H1 (cell line): ENCODE data around the gene TRIM43. TPM values are rescaled to one million over a fixed set of nuclear protein-coding genes. Genes with fewer than 3 reads are reported as not detected.
"Not testable (repeated sequence)": the region's sequence is repeated elsewhere in the genome, so short reads cannot be mapped to it uniquely, and the experiment has no call there.

ENCODE experiments used
- CTCF ChIA-PET: fragments of 300-600 bp; sonication (Branson Sonifier 250); formaldehyde crosslinking; loops from one replicate; lab custom pipeline; 2021; ENCODE audit not compliant: partially characterized antibody; lab: Charles Lee
- POLR2A ChIA-PET: fragments of 300-600 bp; sonication (Branson Sonifier 250); formaldehyde crosslinking; loops from one replicate; lab custom pipeline; 2021; ENCODE audit warnings: inconsistent platforms; ENCODE audit not compliant: partially characterized antibody; lab: Charles Lee
- DNase-seq, 2 experiments: peaks; one replicate each; pipeline versions ENCODE4 v3.0.0 to v3.0.0-alpha.2; 2010 to 2022; ENCODE audit warnings: low spot score in 2 of 2, low read depth in 1 of 2, mixed read lengths in 1 of 2
- FAIRE-seq: peaks from 2 replicates; lab custom pipeline; 2011; peaks lifted over from hg19 to GRCh38; lab: Jason Lieb, UNC
- H2AFZ ChIP-seq: 2 replicates; pipeline ENCODE4 v1.8.1; 2012; ENCODE audit warnings: low read length, inconsistent platforms
- H2AK5ac ChIP-seq: 2 replicates; pipeline ENCODE4 v1.6.1; 2013; ENCODE audit warnings: low read depth, low read length
- H2BK120ac ChIP-seq: replicated peaks from 2 replicates; pipeline ENCODE3; 2013; ENCODE audit warnings: low read depth, low read length, inconsistent platforms
- H2BK12ac ChIP-seq: 2 replicates; pipeline ENCODE4 v1.6.1; 2013; ENCODE audit warnings: low read depth, low read length
- H2BK15ac ChIP-seq: 2 replicates; pipeline ENCODE4 v1.6.1; 2013; ENCODE audit warnings: low read length
- H2BK20ac ChIP-seq: 2 replicates; pipeline ENCODE4 v1.6.1; 2013; ENCODE audit warnings: low read length
- H2BK5ac ChIP-seq: 2 replicates; pipeline ENCODE4 v1.6.1; 2013; ENCODE audit warnings: low read depth, low read length
- H3K14ac ChIP-seq: 2 replicates; pipeline ENCODE4 v1.6.1; 2013; ENCODE audit warnings: inconsistent platforms; ENCODE audit not compliant: insufficient read length
- H3K18ac ChIP-seq: 2 replicates; pipeline ENCODE4 v1.6.1; 2013; ENCODE audit warnings: low read length; ENCODE audit errors: extremely low read depth
- H3K23ac ChIP-seq: 2 replicates; pipeline ENCODE4 v1.6.1; 2013; ENCODE audit warnings: inconsistent platforms; ENCODE audit not compliant: insufficient read length
- H3K23me2 ChIP-seq: 2 replicates; pipeline ENCODE4 v1.6.1; 2013; ENCODE audit warnings: low read depth, low read length
- H3K27ac ChIP-seq: 2 replicates; pipeline ENCODE4 v1.6.1; 2011; ENCODE audit warnings: low read depth, low read length, inconsistent platforms
- H3K27me3 ChIP-seq, 4 experiments: replicated peaks in 1 of 4; 1 replicate in 1 of 4; 2 replicates in 3 of 4; pipeline versions ENCODE4 v1.6.1 to v1.8.1; 2011 to 2013; ENCODE audit warnings: low read length in 3 of 4, mild to moderate bottlenecking in 3 of 4, inconsistent platforms in 2 of 4, mixed read lengths in 2 of 4, moderate library complexity in 1 of 4; ENCODE audit not compliant: control insufficient read depth in 3 of 4, insufficient read depth in 3 of 4; ENCODE audit errors: extremely low read depth in 1 of 4
- H3K36me3 ChIP-seq, 4 experiments: 2 replicates each; pipeline versions ENCODE4 v1.6.1 to v1.8.1; 2011 to 2013; ENCODE audit warnings: mild to moderate bottlenecking in 4 of 4, low read length in 3 of 4, moderate library complexity in 2 of 4, control low read depth in 1 of 4, inconsistent platforms in 1 of 4; ENCODE audit not compliant: insufficient read depth in 4 of 4, control insufficient read depth in 2 of 4
- H3K4ac ChIP-seq: replicated peaks from 2 replicates; pipeline ENCODE3; 2013; ENCODE audit warnings: low read length, low read depth, mixed read lengths, inconsistent platforms; ENCODE audit not compliant: insufficient read length
- H3K4me1 ChIP-seq, 4 experiments: replicated peaks in 1 of 4; 1 replicate in 1 of 4; 2 replicates in 3 of 4; pipeline versions ENCODE4 v1.6.1 to v1.8.1; 2011 to 2013; ENCODE audit warnings: low read length in 3 of 4, inconsistent platforms in 2 of 4, mixed read lengths in 1 of 4; ENCODE audit not compliant: insufficient read depth in 4 of 4, control insufficient read depth in 3 of 4
- H3K4me2 ChIP-seq, 2 experiments: 2 replicates each; pipeline versions ENCODE4 v1.6.1 to v1.8.1; 2011 to 2013; ENCODE audit warnings: low read depth in 2 of 2, low read length in 2 of 2, control low read depth in 1 of 2, inconsistent platforms in 1 of 2, mild to moderate bottlenecking in 1 of 2; ENCODE audit not compliant: insufficient read depth in 1 of 2
- H3K4me3 ChIP-seq, 4 experiments: fragments of 200-600, 300-600 bp in 1 of 4; sonication (generic), shearing (Covaris generic), sonication (Bioruptor Twin) in 1 of 4; 2 replicates each; pipeline versions ENCODE4 v1.5.1 to v1.8.1; 2011 to 2016; ENCODE audit warnings: low read length in 4 of 4, low read depth in 3 of 4, control low read depth in 2 of 4, inconsistent platforms in 2 of 4, mild to moderate bottlenecking in 2 of 4, mixed read lengths in 1 of 4, moderate library complexity in 1 of 4; ENCODE audit not compliant: insufficient read depth in 2 of 4; ENCODE audit errors: extremely low read depth in 1 of 4
- H3K56ac ChIP-seq: replicated peaks from 2 replicates; pipeline ENCODE3; 2013; ENCODE audit warnings: low read depth, mild to moderate bottlenecking, mixed read lengths, low read length, inconsistent platforms; ENCODE audit not compliant: insufficient read length
- H3K79me1 ChIP-seq: 2 replicates; pipeline ENCODE4 v1.6.1; 2013; ENCODE audit warnings: low read depth, low read length, control low read depth
- H3K79me2 ChIP-seq, 2 experiments: 2 replicates each; pipeline versions ENCODE4 v1.6.1 to v1.8.1; 2012 to 2013; ENCODE audit warnings: low read length in 2 of 2, mild to moderate bottlenecking in 2 of 2, inconsistent platforms in 1 of 2; ENCODE audit not compliant: insufficient read depth in 2 of 2, control insufficient read depth in 1 of 2
- H3K9ac ChIP-seq, 4 experiments: replicated peaks in 1 of 4; 1 replicate in 1 of 4; 2 replicates in 3 of 4; pipeline versions ENCODE4 v1.6.1 to v1.8.1; 2011 to 2013; ENCODE audit warnings: low read depth in 3 of 4, low read length in 3 of 4, control low read depth in 2 of 4, mild to moderate bottlenecking in 2 of 4, moderate library complexity in 2 of 4, inconsistent platforms in 1 of 4; ENCODE audit errors: extremely low read depth in 1 of 4
- H3K9me3 ChIP-seq, 2 experiments: 2 replicates each; pipeline versions ENCODE4 v1.6.1 to v1.8.1; 2012 to 2013; ENCODE audit warnings: mild to moderate bottlenecking in 2 of 2, moderate library complexity in 2 of 2, control low read depth in 1 of 2, inconsistent platforms in 1 of 2, low read depth in 1 of 2, low read length in 1 of 2, mixed read lengths in 1 of 2; ENCODE audit not compliant: insufficient read depth in 2 of 2
- H4K20me1 ChIP-seq, 2 experiments: replicated peaks in 1 of 2; 2 replicates each; pipeline versions ENCODE3 to v1.8.1; 2011 to 2013; ENCODE audit warnings: inconsistent platforms in 2 of 2, low read length in 2 of 2, mild to moderate bottlenecking in 1 of 2; ENCODE audit not compliant: insufficient read depth in 2 of 2, control insufficient read depth in 1 of 2
- H4K5ac ChIP-seq: 2 replicates; pipeline ENCODE4 v1.6.1; 2013; ENCODE audit warnings: low read length, low read depth, mixed read lengths, inconsistent platforms; ENCODE audit not compliant: insufficient read length
- H4K8ac ChIP-seq: 2 replicates; pipeline ENCODE4 v1.8.0; 2013; ENCODE audit warnings: mild to moderate bottlenecking, moderate library complexity, low read length, inconsistent platforms; ENCODE audit not compliant: insufficient read depth; ENCODE audit errors: extremely low read depth
- H4K91ac ChIP-seq: replicated peaks from 2 replicates; pipeline ENCODE3; 2013; ENCODE audit warnings: low read length, mixed read lengths, inconsistent platforms; ENCODE audit not compliant: insufficient read length
- WGBS, 2 experiments: shearing (Covaris generic) in 1 of 2; methylation state at CpG; one replicate each; pipeline versions ENCODE4 v1.1.6 to v1.1.7; 2013 to 2015; ENCODE audit warnings: low lambda C conversion rate in 2 of 2, mixed read lengths in 2 of 2, inconsistent platforms in 1 of 2, low coverage in 1 of 2, missing lambda C conversion rate in 1 of 2; ENCODE audit not compliant: insufficient replicate concordance in 2 of 2, insufficient coverage in 1 of 2, insufficient read length in 1 of 2; ENCODE audit errors: extremely low coverage in 1 of 2, missing lambda C conversion rate in 1 of 2; 5-methylcytosine and 5-hydroxymethylcytosine counted together
- long read RNA-seq, 2 experiments: library from RNA in 1 of 2; library from capped mRNA in 1 of 2; stranded (forward); transcript quantifications; one replicate each; pipeline ENCODE4 v2.0.0, GENCODE V29; 2021; ENCODE audit warnings: inconsistent platforms in 1 of 2
- polyA minus RNA-seq, 3 experiments: library from RNA; depleted of rRNA, polyadenylated mRNA; stranded (reverse); fragments of >200 nt; gene quantifications; 1 replicate in 2 of 3; 2 replicates in 1 of 3; pipeline ENCODE4 v1.2.3, GENCODE V29; 2011
- polyA plus RNA-seq, 7 experiments: library from polyadenylated mRNA; depleted of rRNA in 3 of 7; stranded (reverse) in 5 of 7; unstranded in 2 of 7; fragments of >200 nt in 5 of 7; fragments of 200-250 nt in 2 of 7; gene quantifications; 1 replicate in 5 of 7; 2 replicates in 1 of 7; 4 replicates in 1 of 7; pipeline versions ENCODE4 v1.2.1 to v1.2.3, GENCODE V29; 2011 to 2013; ENCODE audit warnings: missing spikeins in 2 of 7, mixed read lengths in 2 of 7
- total RNA-seq: library from RNA; stranded (reverse); fragmentation: NEBNext Ultra II Directional; extraction: Animal tissue kit (Norgen Biotek cat#: 25700); gene quantifications from 2 replicates; pipeline ENCODE4 v1.2.1, GENCODE V29; 2021

The TRIM43 gene
- not detected in 2 replicates for total RNA-seq
- not detected in 2 replicates for polyA plus RNA-seq (2011; rRNA removed)
- not detected for polyA plus RNA-seq (2011; cell fraction: cytosol; rRNA removed)
- not detected for polyA plus RNA-seq (2011; cell fraction: nucleus; rRNA removed)
- not detected in 4 replicates for polyA plus RNA-seq (2012, experiment 1 of 2)
- not detected for polyA plus RNA-seq (2012, experiment 2 of 2)
- not detected for polyA plus RNA-seq (2013, experiment 1 of 2)
- polyA plus RNA-seq (2013, experiment 2 of 2): not detected
- polyA minus RNA-seq (2011; rRNA and poly(A)+ RNA removed): not detected in 2 replicates
- polyA minus RNA-seq (2011; cell fraction: cytosol; rRNA and poly(A)+ RNA removed): not detected
- polyA minus RNA-seq (2011; cell fraction: nucleus; rRNA and poly(A)+ RNA removed): not detected
- long read RNA-seq, experiment 1: 0 reads
- long read RNA-seq, experiment 2: 0 reads

GRCh38 chr2:95591701-95592100, at the start of gene TRIM43:
Gene TRIM43 (plus strand): TSS chr2:95592001. CDS start chr2:95594024, 2,023 bp downstream.
- FAIRE-seq, H2BK120ac ChIP-seq, H3K14ac ChIP-seq, H3K18ac ChIP-seq, H3K9me3 ChIP-seq, H3K36me3 ChIP-seq, H3K4me3 ChIP-seq, H3K27ac ChIP-seq, H4K5ac ChIP-seq, H2BK15ac ChIP-seq, H3K79me1 ChIP-seq, H4K8ac ChIP-seq, H4K20me1 ChIP-seq, H2BK12ac ChIP-seq, CTCF ChIA-PET, H3K23me2 ChIP-seq, H3K79me2 ChIP-seq, H3K56ac ChIP-seq, POLR2A ChIA-PET, H4K91ac ChIP-seq, H3K23ac ChIP-seq, H3K9ac ChIP-seq, H3K4me1 ChIP-seq, DNase-seq, H2BK5ac ChIP-seq, H3K4ac ChIP-seq, H2AFZ ChIP-seq, H2AK5ac ChIP-seq, H3K4me2 ChIP-seq, H3K27me3 ChIP-seq, H2BK20ac ChIP-seq: not testable (repeated sequence)
- 100% methylated on average over 1 of the region's 4 CpGs; no CpG with 5 or more reads in 1 of the 2 experiments for WGBS, 2 experiments
